Liver (tissue), 9 donors: ENCODE results near the gene PPP1R12C. TPM values are rescaled to one million over a fixed set of nuclear protein-coding genes. Genes with fewer than 3 reads are reported as not detected.

Experiments used
- DNase-seq: peaks from one replicate; pipeline ENCODE4 v3.0.0-alpha.2; 2017; ENCODE audit warnings: low spot score
- H3K27ac ChIP-seq, 2 donors: one replicate each; pipeline ENCODE4 v1.7.0; 2013; ENCODE audit warnings: inconsistent platforms in 2 of 2, low read length in 2 of 2, control low read depth in 1 of 2, low read depth in 1 of 2, mild to moderate bottlenecking in 1 of 2
- H3K27me3 ChIP-seq, 4 donors: one replicate each; pipeline versions ENCODE4 v1.6.1 to v1.7.0; 2013; ENCODE audit warnings: low read length in 3 of 4, inconsistent platforms in 1 of 4, mild to moderate bottlenecking in 1 of 4, moderate library complexity in 1 of 4; ENCODE audit not compliant: control insufficient read depth in 4 of 4, insufficient read depth in 4 of 4
- H3K36me3 ChIP-seq, 4 donors: one replicate each; pipeline versions ENCODE4 v1.6.1 to v1.7.0; 2013; ENCODE audit warnings: low read length in 3 of 4, mild to moderate bottlenecking in 3 of 4, low read depth in 1 of 4, moderate library complexity in 1 of 4; ENCODE audit not compliant: control insufficient read depth in 4 of 4, insufficient read depth in 3 of 4
- H3K4me1 ChIP-seq, 4 donors: one replicate each; pipeline versions ENCODE4 v1.6.1 to v1.7.0; 2013; ENCODE audit warnings: low read length in 3 of 4, mild to moderate bottlenecking in 3 of 4, moderate library complexity in 1 of 4; ENCODE audit not compliant: control insufficient read depth in 4 of 4, insufficient read depth in 4 of 4
- H3K4me3 ChIP-seq, 3 donors: one replicate each; pipeline versions ENCODE4 v1.6.1 to v1.7.0; 2013; ENCODE audit warnings: low read length in 3 of 3, control low read depth in 1 of 3, low read depth in 1 of 3, mild to moderate bottlenecking in 1 of 3
- H3K9ac ChIP-seq, 2 donors: one replicate each; pipeline ENCODE4 v1.7.0; 2013; ENCODE audit warnings: low read length in 2 of 2, mild to moderate bottlenecking in 2 of 2, moderate library complexity in 2 of 2, control low read depth in 1 of 2, low read depth in 1 of 2
- H3K9me3 ChIP-seq, 4 donors: one replicate each; pipeline versions ENCODE4 v1.6.1 to v1.7.0; 2013; ENCODE audit warnings: low read length in 3 of 4; ENCODE audit not compliant: control insufficient read depth in 4 of 4
- EGR1 ChIP-seq, 2 donors: IDR thresholded peaks; 2 replicates each; pipeline ENCODE4 v1.6.1; 2016 to 2018; ENCODE audit warnings: antibody characterized with exemption in 2 of 2, low read depth in 2 of 2
- FOXA2 ChIP-seq: IDR thresholded peaks from 2 replicates; pipeline ENCODE4 v1.6.1; 2016; ENCODE audit warnings: antibody characterized with exemption
- GABPA ChIP-seq, 2 donors: IDR thresholded peaks in 1 of 2; conservative IDR thresholded peaks in 1 of 2; 2 replicates each; pipeline ENCODE4 v1.6.1; 2016; ENCODE audit warnings: antibody characterized with exemption in 2 of 2, mild to moderate bottlenecking in 1 of 2, moderate library complexity in 1 of 2
- HNF4A ChIP-seq, 2 donors: conservative IDR thresholded peaks; 2 replicates each; pipeline ENCODE4 v1.6.1; 2016; ENCODE audit warnings: antibody characterized with exemption in 2 of 2, mild to moderate bottlenecking in 2 of 2
- HNF4G ChIP-seq: IDR thresholded peaks from 2 replicates; pipeline ENCODE4 v1.6.1; 2016; ENCODE audit warnings: antibody characterized with exemption
- JUND ChIP-seq, 2 donors: IDR thresholded peaks; 2 replicates each; pipeline ENCODE4 v1.6.1; 2016; ENCODE audit warnings: antibody characterized with exemption in 2 of 2
- NR2F2 ChIP-seq: IDR thresholded peaks from 2 replicates; pipeline ENCODE4 v1.6.1; 2016; ENCODE audit warnings: antibody characterized with exemption
- RAD21 ChIP-seq, 2 donors: IDR thresholded peaks; 2 replicates each; pipeline ENCODE4 v1.6.1; 2016; ENCODE audit warnings: antibody characterized with exemption in 2 of 2, mild to moderate bottlenecking in 2 of 2
- RXRA ChIP-seq, 2 donors: IDR thresholded peaks; 2 replicates each; pipeline ENCODE4 v1.6.1; 2017 to 2018; ENCODE audit warnings: antibody characterized with exemption in 2 of 2, mild to moderate bottlenecking in 1 of 2
- SP1 ChIP-seq: IDR thresholded peaks from 2 replicates; pipeline ENCODE4 v1.6.1; 2018; ENCODE audit warnings: antibody characterized with exemption, mild to moderate bottlenecking
- TAF1 ChIP-seq: conservative IDR thresholded peaks from 2 replicates; pipeline ENCODE4 v1.6.1; 2016; ENCODE audit warnings: antibody characterized with exemption, mild to moderate bottlenecking
- YY1 ChIP-seq: IDR thresholded peaks from 2 replicates; pipeline ENCODE4 v1.6.1; 2016; ENCODE audit warnings: antibody characterized with exemption, mild to moderate bottlenecking
- WGBS: extraction: QIAGEN DNeasy Blood & Tissue Kit; methylation state at CpG from one replicate; pipeline ENCODE4 v1.1.7; 2013; 5-methylcytosine and 5-hydroxymethylcytosine counted together
- polyA plus RNA-seq, 2 donors: library from polyadenylated mRNA; stranded (reverse) in 1 of 2; unstranded in 1 of 2; fragments of 200-250 nt in 1 of 2; fragments of >200 nt in 1 of 2; fragmentation: Nextera tagmentation in 1 of 2; extraction: Ambion mirVana in 1 of 2; gene quantifications; one replicate each; pipeline versions ENCODE4 v1.2.1 to v1.2.3, GENCODE V29; 2013 to 2015
- total RNA-seq, 2 donors: library from RNA; depleted of rRNA; stranded (reverse); fragments of >200 nt; gene quantifications; one replicate each; pipeline ENCODE4 v1.2.3, GENCODE V29; 2014
- TF ChIP-seq, protein P1 (sequence below): IDR thresholded peaks from 2 replicates; pipeline ENCODE4 v1.6.1; 2016; ENCODE audit warnings: antibody characterized with exemption
- TF ChIP-seq, protein P2 (sequence below): IDR thresholded peaks from 2 replicates; pipeline ENCODE4 v1.6.1; 2016; ENCODE audit warnings: antibody characterized with exemption
- TF ChIP-seq, protein P3 (sequence below): IDR thresholded peaks from 2 replicates; pipeline ENCODE4 v1.6.1; 2016; ENCODE audit warnings: antibody characterized with exemption
- TF ChIP-seq, protein P4 (sequence below): IDR thresholded peaks from 2 replicates; pipeline ENCODE4 v1.6.1; 2016; ENCODE audit warnings: antibody characterized with exemption, mild to moderate bottlenecking
- donor health status: healthy.
- donor health status: healthy.
- donor health status: healthy.
- donor health status: healthy.
- donor health status: healthy.

Gene PPP1R12C
- total and polyA plus RNA-seq, 4 donors = 7.4 to 35.8 (median 24.9) TPM

DNA sequence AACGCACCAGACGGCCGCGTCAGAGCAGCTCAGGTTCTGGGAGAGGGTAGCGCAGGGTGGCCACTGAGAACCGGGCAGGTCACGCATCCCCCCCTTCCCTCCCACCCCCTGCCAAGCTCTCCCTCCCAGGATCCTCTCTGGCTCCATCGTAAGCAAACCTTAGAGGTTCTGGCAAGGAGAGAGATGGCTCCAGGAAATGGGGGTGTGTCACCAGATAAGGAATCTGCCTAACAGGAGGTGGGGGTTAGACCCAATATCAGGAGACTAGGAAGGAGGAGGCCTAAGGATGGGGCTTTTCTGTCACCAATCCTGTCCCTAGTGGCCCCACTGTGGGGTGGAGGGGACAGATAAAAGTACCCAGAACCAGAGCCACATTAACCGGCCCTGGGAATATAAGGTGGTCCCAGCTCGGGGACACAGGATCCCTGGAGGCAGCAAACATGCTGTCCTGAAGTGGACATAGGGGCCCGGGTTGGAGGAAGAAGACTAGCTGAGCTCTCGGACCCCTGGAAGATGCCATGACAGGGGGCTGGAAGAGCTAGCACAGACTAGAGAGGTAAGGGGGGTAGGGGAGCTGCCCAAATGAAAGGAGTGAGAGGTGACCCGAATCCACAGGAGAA, 1.9 kb downstream of the PPP1R12C start (continued):
- TF ChIP-seq, protein P1, sequence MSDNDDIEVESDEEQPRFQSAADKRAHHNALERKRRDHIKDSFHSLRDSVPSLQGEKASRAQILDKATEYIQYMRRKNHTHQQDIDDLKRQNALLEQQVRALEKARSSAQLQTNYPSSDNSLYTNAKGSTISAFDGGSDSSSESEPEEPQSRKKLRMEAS = no peak
- TF ChIP-seq SP1 = no peak
- no peak for TF ChIP-seq GABPA (IDR thresholded peaks at IDR 0.05 in 1 of 2, conservative IDR thresholded peaks at IDR 0.05 in 1 of 2)
- TF ChIP-seq NR2F2 = no peak
- no peak for TF ChIP-seq EGR1 (IDR thresholded peaks at IDR 0.05; ENCODE audit: low read depth in 2 of 2)
- no peak for TF ChIP-seq JUND (IDR thresholded peaks at IDR 0.05)
- no peak for TF ChIP-seq YY1
- TF ChIP-seq HNF4A (conservative IDR thresholded peaks at IDR 0.05) = no peak
- TF ChIP-seq HNF4G = no peak

DNA sequence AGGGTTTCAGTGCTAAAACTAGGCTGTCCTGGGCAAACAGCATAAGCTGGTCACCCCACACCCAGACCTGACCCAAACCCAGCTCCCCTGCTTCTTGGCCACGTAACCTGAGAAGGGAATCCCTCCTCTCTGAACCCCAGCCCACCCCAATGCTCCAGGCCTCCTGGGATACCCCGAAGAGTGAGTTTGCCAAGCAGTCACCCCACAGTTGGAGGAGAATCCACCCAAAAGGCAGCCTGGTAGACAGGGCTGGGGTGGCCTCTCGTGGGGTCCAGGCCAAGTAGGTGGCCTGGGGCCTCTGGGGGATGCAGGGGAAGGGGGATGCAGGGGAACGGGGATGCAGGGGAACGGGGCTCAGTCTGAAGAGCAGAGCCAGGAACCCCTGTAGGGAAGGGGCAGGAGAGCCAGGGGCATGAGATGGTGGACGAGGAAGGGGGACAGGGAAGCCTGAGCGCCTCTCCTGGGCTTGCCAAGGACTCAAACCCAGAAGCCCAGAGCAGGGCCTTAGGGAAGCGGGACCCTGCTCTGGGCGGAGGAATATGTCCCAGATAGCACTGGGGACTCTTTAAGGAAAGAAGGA, 2.8 kb downstream of the PPP1R12C start:
- Histone ChIP-seq H3K4me3 (no peak overlapping the region), H3K36me3 (peaks cover 0 to 15% (median 5%) of the 10 kb centered on the region in 4 donors), H3K27ac (no peak overlapping the region), H3K9me3 (no peaks in the 10 kb centered on the region), H3K4me1 (peaks cover 6 to 38% (median 27%) of the 10 kb centered on the region in 4 donors), H3K9ac (no peak overlapping the region), H3K27me3 (no peaks in the 10 kb centered on the region)
- TF ChIP-seq GABPA (IDR thresholded peaks at IDR 0.05 in 1 of 2, conservative IDR thresholded peaks at IDR 0.05 in 1 of 2) (no peak), JUND (IDR thresholded peaks at IDR 0.05) (no peak), TAF1 (no peak), NR2F2 (no peak), HNF4G (no peak), FOXA2 (no peak), RAD21 (IDR thresholded peaks at IDR 0.05) (no peak), RXRA (IDR thresholded peaks at IDR 0.05) (no peak)
- TF ChIP-seq, protein P2, sequence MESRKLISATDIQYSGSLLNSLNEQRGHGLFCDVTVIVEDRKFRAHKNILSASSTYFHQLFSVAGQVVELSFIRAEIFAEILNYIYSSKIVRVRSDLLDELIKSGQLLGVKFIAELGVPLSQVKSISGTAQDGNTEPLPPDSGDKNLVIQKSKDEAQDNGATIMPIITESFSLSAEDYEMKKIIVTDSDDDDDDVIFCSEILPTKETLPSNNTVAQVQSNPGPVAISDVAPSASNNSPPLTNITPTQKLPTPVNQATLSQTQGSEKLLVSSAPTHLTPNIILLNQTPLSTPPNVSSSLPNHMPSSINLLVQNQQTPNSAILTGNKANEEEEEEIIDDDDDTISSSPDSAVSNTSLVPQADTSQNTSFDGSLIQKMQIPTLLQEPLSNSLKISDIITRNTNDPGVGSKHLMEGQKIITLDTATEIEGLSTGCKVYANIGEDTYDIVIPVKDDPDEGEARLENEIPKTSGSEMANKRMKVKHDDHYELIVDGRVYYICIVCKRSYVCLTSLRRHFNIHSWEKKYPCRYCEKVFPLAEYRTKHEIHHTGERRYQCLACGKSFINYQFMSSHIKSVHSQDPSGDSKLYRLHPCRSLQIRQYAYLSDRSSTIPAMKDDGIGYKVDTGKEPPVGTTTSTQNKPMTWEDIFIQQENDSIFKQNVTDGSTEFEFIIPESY = no peak
- TF ChIP-seq, protein P3, sequence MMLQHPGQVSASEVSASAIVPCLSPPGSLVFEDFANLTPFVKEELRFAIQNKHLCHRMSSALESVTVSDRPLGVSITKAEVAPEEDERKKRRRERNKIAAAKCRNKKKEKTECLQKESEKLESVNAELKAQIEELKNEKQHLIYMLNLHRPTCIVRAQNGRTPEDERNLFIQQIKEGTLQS = no peak
- TF ChIP-seq, protein P4, sequence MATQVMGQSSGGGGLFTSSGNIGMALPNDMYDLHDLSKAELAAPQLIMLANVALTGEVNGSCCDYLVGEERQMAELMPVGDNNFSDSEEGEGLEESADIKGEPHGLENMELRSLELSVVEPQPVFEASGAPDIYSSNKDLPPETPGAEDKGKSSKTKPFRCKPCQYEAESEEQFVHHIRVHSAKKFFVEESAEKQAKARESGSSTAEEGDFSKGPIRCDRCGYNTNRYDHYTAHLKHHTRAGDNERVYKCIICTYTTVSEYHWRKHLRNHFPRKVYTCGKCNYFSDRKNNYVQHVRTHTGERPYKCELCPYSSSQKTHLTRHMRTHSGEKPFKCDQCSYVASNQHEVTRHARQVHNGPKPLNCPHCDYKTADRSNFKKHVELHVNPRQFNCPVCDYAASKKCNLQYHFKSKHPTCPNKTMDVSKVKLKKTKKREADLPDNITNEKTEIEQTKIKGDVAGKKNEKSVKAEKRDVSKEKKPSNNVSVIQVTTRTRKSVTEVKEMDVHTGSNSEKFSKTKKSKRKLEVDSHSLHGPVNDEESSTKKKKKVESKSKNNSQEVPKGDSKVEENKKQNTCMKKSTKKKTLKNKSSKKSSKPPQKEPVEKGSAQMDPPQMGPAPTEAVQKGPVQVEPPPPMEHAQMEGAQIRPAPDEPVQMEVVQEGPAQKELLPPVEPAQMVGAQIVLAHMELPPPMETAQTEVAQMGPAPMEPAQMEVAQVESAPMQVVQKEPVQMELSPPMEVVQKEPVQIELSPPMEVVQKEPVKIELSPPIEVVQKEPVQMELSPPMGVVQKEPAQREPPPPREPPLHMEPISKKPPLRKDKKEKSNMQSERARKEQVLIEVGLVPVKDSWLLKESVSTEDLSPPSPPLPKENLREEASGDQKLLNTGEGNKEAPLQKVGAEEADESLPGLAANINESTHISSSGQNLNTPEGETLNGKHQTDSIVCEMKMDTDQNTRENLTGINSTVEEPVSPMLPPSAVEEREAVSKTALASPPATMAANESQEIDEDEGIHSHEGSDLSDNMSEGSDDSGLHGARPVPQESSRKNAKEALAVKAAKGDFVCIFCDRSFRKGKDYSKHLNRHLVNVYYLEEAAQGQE = no peak
- 97% methylated on average over 9 of the region's 9 CpGs for WGBS
- DNase-seq = no peak
